AG04450 (cell line): ENCODE results near the gene MYO7B. TPM values are rescaled to one million over a fixed set of nuclear protein-coding genes. Genes with fewer than 3 reads are reported as not detected.

ENCODE experiments used
- CTCF ChIA-PET: fragments of 300-600, 350-600 bp; formaldehyde crosslinking; extraction: SDS; loops from one replicate; lab custom pipeline; 2022; ENCODE audit warnings: antibody characterized with exemption, inconsistent platforms; lab: Charles Lee
- POLR2A ChIA-PET: fragments of 350-600 bp; formaldehyde crosslinking; extraction: SDS; loops from one replicate; lab custom pipeline; 2021; ENCODE audit warnings: antibody characterized with exemption, inconsistent platforms; lab: Yijun Ruan, JAX
- DNase-seq: peaks from one replicate; pipeline ENCODE4 v3.0.0-alpha.2; 2011; ENCODE audit warnings: low read depth, low spot score
- H3K27ac ChIP-seq: one replicate; pipeline ENCODE4 v1.5.1; 2012; ENCODE audit warnings: low read depth, low read length, control low read depth
- H3K27me3 ChIP-seq: one replicate; pipeline ENCODE4 v1.6.0; 2012; ENCODE audit warnings: low read length; ENCODE audit not compliant: control insufficient read depth, insufficient read depth
- H3K4me3 ChIP-seq: 2 replicates; pipeline ENCODE4 v1.5.1; 2011; ENCODE audit warnings: mild to moderate bottlenecking, low read depth, low read length, control low read depth
- H3K9me3 ChIP-seq: 2 replicates; pipeline ENCODE4 v1.5.1; 2012; ENCODE audit warnings: low read length; ENCODE audit not compliant: control insufficient read depth, insufficient read depth
- CTCF ChIP-seq: IDR thresholded peaks from 2 replicates; pipeline ENCODE4 v1.5.1; 2011; ENCODE audit warnings: low read depth, low read length, control low read depth, inconsistent platforms
- polyA plus RNA-seq: library from polyadenylated mRNA; depleted of rRNA; stranded (reverse); fragments of >200 nt; gene quantifications from 2 replicates; pipeline ENCODE4 v1.2.3, GENCODE V29; 2011

MYO7B gene
- polyA plus RNA-seq, 1 experiment = 0.02 TPM

GRCh38 chr2:127635380-127636237 is 100.1 kb downstream of the MYO7B start:
- Histone ChIP-seq H3K27me3 (no peaks in the 10 kb centered on the region), H3K9me3 (no peaks in the 10 kb centered on the region; the same call in 1 of the 2 replicates), H3K27ac (no peak overlapping the region), H3K4me3 (no peak overlapping the region)
- ChIA-PET POLR2A (no interaction called here), CTCF (no interaction called here)
- TF ChIP-seq CTCF = no peak
- no peak for DNase-seq

DNA sequence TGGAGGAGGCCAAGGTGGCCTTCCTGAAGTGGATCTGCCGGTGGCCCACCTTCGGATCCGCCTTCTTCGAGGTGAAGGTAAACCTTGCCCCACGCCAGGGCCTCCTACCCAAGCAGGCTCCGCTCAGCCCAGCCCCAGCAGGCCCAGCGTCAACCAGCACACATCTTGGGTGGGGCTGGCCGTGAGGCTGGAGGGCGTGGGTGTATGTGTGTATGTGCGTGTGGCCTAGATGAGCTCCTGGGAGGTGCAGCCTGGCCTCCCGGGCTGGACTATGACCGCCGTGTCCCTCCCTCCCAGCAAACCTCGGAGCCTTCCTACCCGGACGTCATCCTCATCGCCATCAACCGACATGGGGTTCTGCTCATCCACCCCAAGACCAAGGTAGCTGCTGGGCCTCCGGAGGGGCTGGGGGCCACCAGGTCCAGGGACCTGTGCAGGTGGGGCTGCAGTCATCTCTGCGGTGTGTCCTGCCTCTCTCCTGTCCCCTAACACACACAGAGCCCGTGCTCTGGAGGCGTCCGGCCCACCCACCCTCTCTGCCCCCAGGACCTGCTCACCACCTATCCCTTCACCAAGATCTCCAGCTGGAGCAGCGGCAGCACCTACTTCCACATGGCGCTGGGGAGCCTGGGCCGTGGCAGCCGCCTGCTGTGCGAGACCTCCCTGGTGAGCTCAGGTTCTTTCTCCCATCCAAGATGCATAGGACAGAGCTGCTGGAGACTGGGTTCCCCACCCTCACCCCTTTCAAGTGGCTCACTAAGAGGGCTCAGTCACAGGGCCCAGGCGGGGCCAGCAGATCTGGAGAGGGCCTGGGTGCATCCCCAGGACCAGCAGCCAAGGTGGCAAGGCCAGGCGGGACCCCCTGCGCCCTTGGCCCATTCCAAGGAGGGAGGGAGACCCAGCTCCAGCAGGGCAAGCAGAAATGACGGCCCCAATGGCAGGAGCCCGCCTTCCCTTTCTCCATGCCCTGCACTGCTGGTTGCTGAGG is 101.1 kb downstream of the MYO7B start:
- no peaks in the 10 kb centered on the region; the same call in 1 of the 2 replicates for H3K9me3 ChIP-seq
- no peak for DNase-seq
- H3K4me3 ChIP-seq = no peak overlapping the region
- TF ChIP-seq CTCF = no peak
- H3K27ac ChIP-seq = no peak overlapping the region
- H3K27me3 ChIP-seq = no peaks in the 10 kb centered on the region
- ChIA-PET CTCF (interaction anchor here (0.8 kb wide), 1 partner anchor 45 kb away, joined by 3 read pairs; no protein-coding TSS in a partner anchor), POLR2A (no interaction called here)

DNA sequence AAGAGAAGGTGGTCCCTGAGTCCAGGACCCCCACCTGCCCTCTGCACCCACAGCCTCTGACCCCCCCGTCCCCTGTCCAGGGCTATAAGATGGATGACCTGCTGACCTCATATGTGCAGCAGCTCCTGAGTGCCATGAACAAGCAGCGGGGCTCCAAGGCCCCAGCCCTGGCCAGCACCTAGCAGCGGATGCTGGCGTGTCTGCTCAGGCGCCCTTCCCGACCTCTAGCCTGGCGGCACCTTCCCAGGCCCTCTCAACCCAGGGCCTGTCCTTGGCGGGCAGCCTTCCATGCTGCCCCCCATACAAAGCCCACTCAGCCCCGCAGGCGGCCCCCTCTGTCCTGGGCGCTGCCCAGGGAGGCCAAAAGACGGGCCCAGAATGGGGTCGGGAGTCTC is 101.8 kb downstream of the MYO7B start:
- H3K4me3 ChIP-seq = no peak overlapping the region
- POLR2A ChIA-PET = interaction anchor here (0.6 to 0.7 kb wide), 3 partner anchors 14 to 59 kb away, joined by 3 to 4 read pairs (median 3); no protein-coding TSS in a partner anchor
- peak overlapping the region; percentile 77 for H3K27ac ChIP-seq
- no peaks in the 10 kb centered on the region; the same call in 1 of the 2 replicates for H3K9me3 ChIP-seq
- H3K27me3 ChIP-seq = no peaks in the 10 kb centered on the region
- no peak for TF ChIP-seq CTCF
- CTCF ChIA-PET = interaction anchor here (0.6 to 0.9 kb wide), 2 partner anchors 13 to 46 kb away, joined by 3 read pairs; no protein-coding TSS in a partner anchor
- no peak for DNase-seq

GRCh38 chr2:127637725-127638252 is 102.3 kb downstream of the MYO7B start:
- H3K4me3 ChIP-seq = no peak overlapping the region
- ChIA-PET POLR2A (interaction anchor here (0.6 to 0.7 kb wide), 4 partner anchors 14 to 76 kb away, joined by 3 to 4 read pairs (median 3); no protein-coding TSS in a partner anchor), CTCF (interaction anchor here (0.6 to 0.9 kb wide), 2 partner anchors 12 to 46 kb away, joined by 3 read pairs; no protein-coding TSS in a partner anchor)
- no peak for TF ChIP-seq CTCF
- no peaks in the 10 kb centered on the region; the same call in 1 of the 2 replicates for H3K9me3 ChIP-seq
- H3K27ac ChIP-seq = peak overlapping the region; percentile 77
- peak; percentile 44 for DNase-seq
- H3K27me3 ChIP-seq = no peaks in the 10 kb centered on the region
